Trophoblast cell (in vitro differentiated cells and primary cell): ENCODE data around the gene ERGIC1.

Experiments used
- DNase-seq, 2 donors: peaks; one replicate each; pipeline ENCODE4 v3.0.0-alpha.2; 2016
- H2AFZ ChIP-seq: 2 replicates; pipeline ENCODE4 v1.6.1; 2013; ENCODE audit warnings: low read length, moderate library complexity, mild to moderate bottlenecking; ENCODE audit not compliant: insufficient read depth, poor library complexity
- H2AK5ac ChIP-seq: 2 replicates; pipeline ENCODE4 v1.6.1; 2013; ENCODE audit warnings: mild to moderate bottlenecking, low read length
- H2BK120ac ChIP-seq: 2 replicates; pipeline ENCODE4 v1.6.1; 2013; ENCODE audit warnings: low read length, mild to moderate bottlenecking, moderate library complexity; ENCODE audit not compliant: insufficient read depth, poor library complexity
- H2BK12ac ChIP-seq: 2 replicates; pipeline ENCODE4 v1.6.1; 2013; ENCODE audit warnings: mild to moderate bottlenecking, low read length, moderate library complexity
- H2BK5ac ChIP-seq: 2 replicates; pipeline ENCODE4 v1.6.1; 2013; ENCODE audit warnings: low read length, low read depth, moderate library complexity, mild to moderate bottlenecking; ENCODE audit not compliant: poor library complexity
- H3K14ac ChIP-seq: 2 replicates; pipeline ENCODE4 v1.6.1; 2013; ENCODE audit warnings: mild to moderate bottlenecking, low read length
- H3K18ac ChIP-seq: 2 replicates; pipeline ENCODE4 v1.6.1; 2013; ENCODE audit warnings: mild to moderate bottlenecking, low read length
- H3K23ac ChIP-seq: 2 replicates; pipeline ENCODE4 v1.6.1; 2013; ENCODE audit warnings: low read length
- H3K27ac ChIP-seq: 2 replicates; pipeline ENCODE4 v1.5.1; 2013; ENCODE audit warnings: low read depth, mild to moderate bottlenecking, inconsistent platforms, low read length, moderate library complexity
- H3K27me3 ChIP-seq: 2 replicates; pipeline ENCODE4 v1.6.1; 2013; ENCODE audit warnings: inconsistent platforms, mild to moderate bottlenecking, low read length, moderate library complexity; ENCODE audit not compliant: insufficient read depth
- H3K36me3 ChIP-seq, 2 experiments: 1 replicate in 1 of 2; 2 replicates in 1 of 2; pipeline ENCODE4 v1.6.1; 2013; ENCODE audit warnings: low read length in 2 of 2, mild to moderate bottlenecking in 2 of 2, moderate library complexity in 1 of 2; ENCODE audit not compliant: insufficient read depth in 2 of 2, control insufficient read depth in 1 of 2
- H3K4ac ChIP-seq: 2 replicates; pipeline ENCODE4 v1.6.1; 2013; ENCODE audit warnings: low read depth, mild to moderate bottlenecking, low read length, moderate library complexity
- H3K4me1 ChIP-seq, 2 experiments: 1 replicate in 1 of 2; 2 replicates in 1 of 2; pipeline ENCODE4 v1.6.1; 2013; ENCODE audit warnings: low read length in 2 of 2, mild to moderate bottlenecking in 2 of 2, moderate library complexity in 1 of 2; ENCODE audit not compliant: insufficient read depth in 2 of 2, control insufficient read depth in 1 of 2
- H3K4me2 ChIP-seq: 2 replicates; pipeline ENCODE4 v1.6.1; 2013; ENCODE audit warnings: inconsistent platforms, mild to moderate bottlenecking, low read length, moderate library complexity
- H3K4me3 ChIP-seq: 2 replicates; pipeline ENCODE4 v1.5.1; 2013; ENCODE audit warnings: mild to moderate bottlenecking, low read depth, low read length, inconsistent platforms
- H3K79me1 ChIP-seq: one replicate; pipeline ENCODE4 v1.6.1; 2013; ENCODE audit warnings: low read length
- H3K79me2 ChIP-seq: 2 replicates; pipeline ENCODE4 v1.6.1; 2013; ENCODE audit warnings: low read length, mild to moderate bottlenecking; ENCODE audit not compliant: control insufficient read depth, insufficient read depth, poor library complexity
- H3K9ac ChIP-seq: 2 replicates; pipeline ENCODE4 v1.6.1; 2013; ENCODE audit warnings: mild to moderate bottlenecking, low read length
- H3K9me3 ChIP-seq: 2 replicates; pipeline ENCODE4 v1.6.1; 2013; ENCODE audit warnings: low read depth, mild to moderate bottlenecking, control low read depth, inconsistent platforms, low read length; ENCODE audit not compliant: insufficient read depth
- H4K12ac ChIP-seq: 2 replicates; pipeline ENCODE4 v1.6.1; 2013; ENCODE audit warnings: low read depth, mild to moderate bottlenecking, low read length, moderate library complexity
- H4K8ac ChIP-seq: 2 replicates; pipeline ENCODE4 v1.6.1; 2013; ENCODE audit warnings: low read depth, mild to moderate bottlenecking, low read length, moderate library complexity
- H4K91ac ChIP-seq: one replicate; pipeline ENCODE4 v1.6.1; 2013; ENCODE audit warnings: low read depth, mild to moderate bottlenecking, low read length, moderate library complexity
- WGBS: extraction: QIAGEN DNeasy Blood & Tissue Kit; methylation state at CpG from one replicate; pipeline ENCODE4 v1.1.7; 2013; ENCODE audit warnings: missing lambda C conversion rate; ENCODE audit not compliant: insufficient read length, insufficient coverage; ENCODE audit errors: extremely low coverage; 5-methylcytosine and 5-hydroxymethylcytosine counted together

Gene ERGIC1

GRCh38 chr5:172891716-172892421 is 57.8 kb downstream of the ERGIC1 start:
- no CpG with 5 or more reads among the region's 7 CpGs for WGBS
- H4K91ac ChIP-seq: no peak overlapping the region

GRCh38 chr5:172892713-172893112 is 58.7 kb downstream of the ERGIC1 start:
- H3K79me2 ChIP-seq: no peaks in the 10 kb centered on the region
- H4K12ac ChIP-seq: no peak overlapping the region
- no peak for DNase-seq
- H3K4ac ChIP-seq: no peak overlapping the region
- no peak overlapping the region for H2BK5ac ChIP-seq
- H2AK5ac ChIP-seq: no peak overlapping the region
- H3K4me1 ChIP-seq: peaks cover 13 to 19% of the 10 kb centered on the region in 2 experiments
- no peak overlapping the region for H2BK120ac ChIP-seq
- H2BK12ac ChIP-seq: no peak overlapping the region
- H3K27ac ChIP-seq: no peak overlapping the region
- WGBS: no CpG with 5 or more reads among the region's 7 CpGs
- H3K4me3 ChIP-seq: no peak overlapping the region
- H3K27me3 ChIP-seq: no peaks in the 10 kb centered on the region
- H3K18ac ChIP-seq: no peak overlapping the region
- H3K9ac ChIP-seq: no peak overlapping the region
- no peak overlapping the region for H3K23ac ChIP-seq
- no peak overlapping the region for H2AFZ ChIP-seq
- peaks cover 6 to 10% of the 10 kb centered on the region in 2 experiments for H3K36me3 ChIP-seq
- no peaks in the 10 kb centered on the region for H3K79me1 ChIP-seq
- H4K91ac ChIP-seq: no peak overlapping the region
- no peak overlapping the region for H3K14ac ChIP-seq
- H3K4me2 ChIP-seq: no peak overlapping the region
- peaks cover 2% of the 10 kb centered on the region for H3K9me3 ChIP-seq
- no peak overlapping the region for H4K8ac ChIP-seq

More at GRCh38 chr5:172891716-172892421, 57.8 kb downstream of the ERGIC1 start:
- peaks cover 6 to 10% of the 10 kb centered on the region in 2 experiments for H3K36me3 ChIP-seq
- H2AFZ ChIP-seq: no peak overlapping the region
- H3K9me3 ChIP-seq: peaks cover 2% of the 10 kb centered on the region
- H2BK120ac ChIP-seq: no peak overlapping the region
- H3K23ac ChIP-seq: no peak overlapping the region
- no peak overlapping the region for H2AK5ac ChIP-seq
- peaks cover 2% of the 10 kb centered on the region for H3K79me1 ChIP-seq
- H3K4me3 ChIP-seq: no peak overlapping the region
- no peak overlapping the region for H2BK5ac ChIP-seq
- no peak overlapping the region for H3K27ac ChIP-seq
- H3K18ac ChIP-seq: no peak overlapping the region
- H4K12ac ChIP-seq: no peak overlapping the region
- H2BK12ac ChIP-seq: no peak overlapping the region
- H3K79me2 ChIP-seq: peaks cover 1% of the 10 kb centered on the region
- no peak overlapping the region for H3K9ac ChIP-seq
- H3K27me3 ChIP-seq: no peaks in the 10 kb centered on the region
- DNase-seq: peak; percentile 87 to 94
- peaks cover 20 to 23% of the 10 kb centered on the region in 2 experiments for H3K4me1 ChIP-seq
- H3K14ac ChIP-seq: no peak overlapping the region
- H4K8ac ChIP-seq: no peak overlapping the region
- H3K4ac ChIP-seq: no peak overlapping the region
- no peak overlapping the region for H3K4me2 ChIP-seq

- Histone ChIP-seq H2BK5ac (no peak overlapping the region), H3K9me3 (peaks cover 2% of the 10 kb centered on the region), H3K18ac (no peak overlapping the region), H3K27ac (no peak overlapping the region), H3K9ac (no peak overlapping the region), H3K4me3 (no peak overlapping the region), H4K8ac (no peak overlapping the region), H3K79me2 (peaks cover 2% of the 10 kb centered on the region), H3K14ac (no peak overlapping the region), H2AFZ (no peak overlapping the region), H3K27me3 (no peaks in the 10 kb centered on the region), H2AK5ac (peak overlapping the region; percentile 23), H2BK120ac (no peak overlapping the region), H4K12ac (no peak overlapping the region), H3K23ac (no peak overlapping the region), H3K4me2 (no peak overlapping the region), H3K79me1 (peaks cover 3% of the 10 kb centered on the region), H3K4me1 (peaks cover 17 to 26% of the 10 kb centered on the region in 2 experiments), H3K4ac (no peak overlapping the region), H3K36me3 (peaks cover 3 to 6% of the 10 kb centered on the region in 2 experiments), H4K91ac (no peak overlapping the region), H2BK12ac (no peak overlapping the region)
- WGBS: no CpG with 5 or more reads among the region's 7 CpGs
- no peak for DNase-seq
These were observed 60.8 kb downstream of the ERGIC1 start for GRCh38 chr5:172894767-172895388.

GRCh38 chr5:172895549-172895948 is 61.5 kb downstream of the ERGIC1 start:
- Histone ChIP-seq H4K8ac (no peak overlapping the region), H3K4me2 (no peak overlapping the region), H2BK12ac (peak overlapping the region; percentile 16), H3K4ac (no peak overlapping the region), H3K27ac (no peak overlapping the region), H4K12ac (no peak overlapping the region), H2BK120ac (no peak overlapping the region), H3K79me1 (peaks cover 3% of the 10 kb centered on the region), H3K18ac (no peak overlapping the region), H3K79me2 (peaks cover 2% of the 10 kb centered on the region), H3K27me3 (no peaks in the 10 kb centered on the region), H4K91ac (no peak overlapping the region), H2AK5ac (no peak overlapping the region), H3K23ac (no peak overlapping the region), H3K9ac (no peak overlapping the region), H2BK5ac (no peak overlapping the region), H3K36me3 (peaks cover 6 to 8% of the 10 kb centered on the region in 2 experiments), H2AFZ (no peak overlapping the region), H3K14ac (no peak overlapping the region), H3K4me3 (no peak overlapping the region), H3K9me3 (peaks cover 2% of the 10 kb centered on the region), H3K4me1 (peaks cover 17 to 26% of the 10 kb centered on the region in 2 experiments)
- no peak for DNase-seq
- WGBS: no CpG with 5 or more reads among the region's 4 CpGs
